ENCODE measurements around the gene PRICKLE2.
"Not testable (repeated sequence)": the region's sequence is repeated elsewhere in the genome, so short reads cannot be mapped to it uniquely, and the experiment has no call there.

The PRICKLE2 gene

GRCh38 chr3:64098670-64099069 is 126.6 kb downstream of the PRICKLE2 start:
- no peak for DNase-seq (ENCODE audit: low read depth)

DNA sequence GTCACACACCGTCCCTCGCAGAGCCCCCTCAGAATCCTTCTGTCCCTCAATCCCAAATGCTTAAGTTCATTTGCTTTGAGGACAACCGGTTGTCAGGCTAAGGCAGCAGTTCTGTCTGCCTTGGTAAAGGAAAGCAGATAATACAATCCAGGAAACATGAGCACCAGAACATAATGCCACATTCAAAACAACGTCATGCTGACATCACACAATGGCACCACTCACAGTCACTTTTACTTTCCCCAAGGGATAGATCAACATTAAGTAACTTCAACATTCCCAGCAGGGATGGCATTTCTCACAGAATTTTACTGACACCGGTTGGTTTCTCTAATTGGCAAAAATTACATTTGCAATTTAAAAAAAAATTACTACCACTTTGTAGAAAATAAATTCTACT is 127.3 kb downstream of the PRICKLE2 start:
- DNase-seq (ENCODE audit: low read depth), result no peak

DNA sequence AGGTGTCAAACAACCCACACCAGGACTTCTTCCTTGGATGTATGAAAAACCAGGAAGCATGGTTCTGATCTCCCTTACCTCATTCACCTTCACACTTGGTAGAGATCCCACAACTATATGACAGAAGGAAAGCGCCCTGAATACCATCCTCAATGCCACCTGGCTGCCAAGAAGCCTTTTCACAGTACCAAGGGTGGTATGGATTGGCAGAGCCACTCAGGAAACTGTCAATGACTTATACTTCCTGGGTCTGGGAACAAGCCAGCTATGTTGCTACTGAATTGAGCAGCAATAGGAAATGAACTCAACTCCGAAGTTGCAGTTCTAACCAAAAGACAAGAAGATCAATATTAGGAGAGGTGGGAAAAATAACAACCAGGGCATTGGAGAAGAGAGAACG is 129.5 kb downstream of the PRICKLE2 start:
- DNase-seq (ENCODE audit: low read depth), result no peak

DNA sequence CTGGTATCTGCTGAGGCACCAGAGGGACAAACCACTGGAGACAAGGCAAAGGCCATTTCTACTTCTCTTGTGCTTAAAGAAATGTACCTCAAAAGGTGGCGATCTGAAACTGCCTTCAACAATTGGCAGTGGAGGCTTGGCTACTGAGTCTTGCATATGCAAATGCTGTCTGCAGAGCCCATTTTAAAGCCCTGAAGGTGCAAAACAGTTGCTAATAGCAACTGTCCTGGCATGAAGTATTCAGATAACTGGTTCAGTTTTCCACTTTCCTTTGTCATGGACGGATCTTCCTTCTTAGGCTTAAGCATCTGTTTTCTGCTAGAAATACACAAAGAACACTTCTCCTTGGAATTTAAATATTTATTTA is 130.6 kb downstream of the PRICKLE2 start:
- DNase-seq (ENCODE audit: low read depth), result no peak

DNA sequence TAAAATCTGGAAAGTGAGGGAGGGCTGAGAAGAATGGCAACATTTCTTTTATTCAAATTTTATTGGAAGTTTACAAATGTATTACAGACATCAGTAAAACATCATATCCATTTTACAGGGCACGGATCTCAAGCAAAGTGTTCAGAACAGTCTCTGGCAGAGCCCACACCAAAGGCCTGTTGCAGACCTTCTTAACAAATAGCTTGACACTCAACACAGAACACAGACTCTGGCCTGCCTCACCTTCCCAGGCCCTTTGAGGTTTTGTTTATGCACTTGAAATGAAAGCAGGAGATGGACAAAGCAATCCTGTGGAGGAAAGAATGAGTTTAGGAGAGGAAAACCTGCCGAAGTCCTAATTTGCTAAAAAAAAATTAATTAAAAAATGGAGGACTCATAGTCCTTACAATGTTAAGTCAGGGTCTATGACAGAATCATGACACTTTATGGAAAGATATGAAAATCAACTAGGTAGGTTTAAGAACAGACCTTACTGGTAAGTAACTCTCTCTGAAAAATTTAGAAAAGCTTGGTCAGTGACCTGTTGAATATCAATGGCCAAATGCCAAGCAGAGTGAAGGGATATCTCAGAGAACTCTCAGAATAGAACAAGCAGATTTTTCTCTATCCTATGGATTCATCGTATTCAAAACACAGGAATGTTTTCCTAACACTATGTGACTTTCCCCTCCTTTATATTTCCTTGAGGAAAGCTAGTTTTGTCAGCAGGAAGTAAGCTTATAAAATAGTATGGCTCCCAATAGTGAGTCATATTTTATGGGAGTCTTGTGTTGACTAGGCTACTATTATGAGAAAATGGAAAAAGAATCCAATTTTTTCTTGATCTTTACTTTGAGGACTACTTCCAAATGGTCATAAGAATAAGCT is 131.2 kb downstream of the PRICKLE2 start:
- DNase-seq (ENCODE audit: low read depth), result no peak

DNA sequence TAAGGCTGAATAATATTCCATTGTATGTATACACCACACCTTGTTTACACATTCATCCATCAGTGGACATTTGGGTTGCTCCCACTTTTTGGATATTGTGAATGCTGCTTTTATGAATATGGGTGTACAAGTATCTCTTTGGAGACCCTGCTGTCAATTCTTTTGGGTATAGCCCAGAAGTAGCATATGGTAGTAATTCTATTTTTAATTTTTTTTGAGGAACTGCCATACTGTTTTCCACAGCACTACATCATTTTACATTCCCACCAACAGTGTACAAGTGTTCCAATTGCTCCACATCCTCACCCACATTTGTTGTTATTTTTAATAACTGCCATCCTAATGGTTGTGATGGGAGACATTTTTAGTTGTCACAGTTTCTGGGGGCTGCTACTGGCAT is 132.1 kb downstream of the PRICKLE2 start:
- DNase-seq (ENCODE audit: low read depth), result no peak

- no peak for DNase-seq (ENCODE audit: low read depth)
These were observed 133.8 kb downstream of the PRICKLE2 start for GRCh38 chr3:64091501-64091900.

DNA sequence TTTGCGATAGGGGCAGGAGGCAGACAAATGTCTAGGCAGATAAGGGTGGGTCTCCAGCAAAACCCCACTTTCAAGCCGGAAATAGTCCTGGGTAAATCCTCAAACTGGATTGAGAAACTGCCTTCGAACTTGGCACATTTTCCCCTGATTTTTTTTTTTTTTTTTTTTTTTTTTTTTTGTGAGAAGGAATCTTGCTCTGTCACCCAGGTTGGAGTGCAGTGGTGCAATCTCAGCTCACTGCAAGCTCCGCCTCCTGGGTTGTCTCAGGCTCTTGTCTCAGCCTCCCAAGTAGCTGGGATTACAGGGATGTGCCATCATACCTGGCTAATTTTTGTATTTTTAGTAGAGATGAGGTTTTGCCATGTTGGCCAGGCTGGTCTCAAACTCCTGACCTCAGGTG is 135.9 kb downstream of the PRICKLE2 start:
- not testable (repeated sequence) for DNase-seq (ENCODE audit: low read depth)

- no peak for DNase-seq (ENCODE audit: low read depth)
These were observed 136.7 kb downstream of the PRICKLE2 start for GRCh38 chr3:64088408-64089205.

DNA sequence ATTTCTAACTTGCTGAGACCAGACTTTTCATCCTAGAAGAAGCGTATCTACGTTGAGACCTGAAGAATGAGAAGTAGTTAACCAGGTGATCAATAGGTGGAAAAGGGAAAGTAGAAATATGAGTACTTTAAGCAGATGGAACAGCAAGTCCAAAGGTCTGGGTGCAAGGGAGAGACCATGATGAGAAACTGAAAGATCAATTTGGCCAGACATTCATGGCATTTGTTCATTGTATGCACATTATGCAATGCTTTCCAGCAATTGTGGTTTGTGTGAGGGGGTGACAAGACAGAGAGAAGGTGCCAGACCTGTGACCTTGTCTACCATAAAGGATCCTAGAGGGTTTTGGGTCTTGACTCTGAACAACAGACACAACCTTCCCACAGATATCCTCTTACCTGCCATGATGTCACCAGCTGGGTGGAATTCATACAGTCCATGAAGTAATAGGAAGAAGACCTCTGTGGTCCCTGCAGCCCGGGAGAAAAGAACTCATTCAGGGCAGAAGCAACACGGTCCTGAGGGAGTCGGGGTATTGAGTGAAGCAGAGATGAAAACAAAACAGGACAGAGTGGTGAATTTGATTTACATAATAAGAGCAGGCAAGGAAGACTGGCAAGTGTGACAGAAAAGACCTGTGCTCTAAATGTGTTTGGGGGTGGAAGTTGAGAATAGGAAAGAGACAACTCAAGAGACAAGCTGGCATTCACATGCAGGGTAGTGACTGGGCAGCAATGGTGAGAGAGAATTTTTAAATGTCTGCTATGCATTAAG is 138.6 kb downstream of the PRICKLE2 start:
- no peak for DNase-seq (ENCODE audit: low read depth)

DNA sequence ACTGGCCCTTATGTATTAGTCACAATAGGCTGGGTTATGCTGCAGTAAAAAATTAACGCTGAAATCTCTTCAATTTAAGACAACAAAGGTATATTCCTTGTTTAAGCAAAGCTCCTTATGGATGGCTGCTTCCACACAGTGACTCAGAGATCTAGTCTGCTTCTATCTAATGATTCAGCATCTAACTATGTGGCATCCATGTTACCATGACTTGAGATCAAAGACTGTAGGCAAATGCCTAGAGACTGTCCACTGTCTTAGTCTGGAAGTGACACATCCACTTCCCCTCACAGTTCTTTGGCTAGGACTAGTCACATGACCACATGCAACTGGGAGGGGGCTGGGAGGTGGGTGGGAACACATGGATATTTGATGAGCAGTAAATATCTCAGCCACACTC is 140.6 kb downstream of the PRICKLE2 start:
- DNase-seq (ENCODE audit: low read depth), result no peak

DNA sequence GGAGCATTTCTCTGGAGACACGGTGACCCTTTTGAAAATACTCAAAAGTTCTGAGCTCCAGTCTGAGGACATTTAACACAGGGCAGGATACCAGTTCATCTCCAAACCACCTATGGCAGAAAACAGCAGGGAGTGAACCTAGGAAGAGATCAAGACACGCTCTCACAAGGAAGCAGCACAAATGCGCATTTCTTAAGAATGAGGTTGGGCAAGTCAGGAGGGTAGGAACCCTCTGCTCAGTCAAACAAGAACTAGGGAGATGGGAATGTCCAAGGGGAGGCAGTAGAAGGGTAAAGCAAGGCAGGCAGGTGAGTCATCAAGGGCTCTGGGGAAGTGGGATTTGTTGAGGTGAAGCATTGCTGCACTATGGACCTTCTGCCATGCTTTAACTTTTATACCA is 141.7 kb downstream of the PRICKLE2 start:
- no peak for DNase-seq (ENCODE audit: low read depth)

- no peak for DNase-seq (ENCODE audit: low read depth)
These were observed 142.2 kb downstream of the PRICKLE2 start for GRCh38 chr3:64082961-64083541.

DNA sequence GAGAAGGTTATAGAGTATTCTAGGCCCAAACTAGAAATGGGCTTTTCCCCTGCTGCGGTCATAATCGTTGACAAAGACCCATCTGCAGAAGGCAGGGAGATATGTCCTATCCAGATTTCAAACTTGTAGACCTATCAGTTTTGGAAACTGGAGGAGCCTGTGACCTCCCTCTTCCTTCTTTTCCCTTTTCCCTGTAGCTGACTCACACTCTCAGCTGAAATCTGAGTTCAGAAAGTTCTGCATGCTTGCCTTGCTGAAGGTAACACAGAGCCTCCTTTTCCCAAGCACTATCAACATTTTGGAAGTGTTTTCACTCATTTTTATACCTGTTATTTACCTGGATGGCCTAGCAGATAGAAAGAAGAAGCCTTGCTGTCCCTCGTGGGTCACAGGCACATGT is 142.9 kb downstream of the PRICKLE2 start:
- DNase-seq (ENCODE audit: low read depth), result no peak

GRCh38 chr3:64081235-64081630 is 144.0 kb downstream of the PRICKLE2 start:
- no peak for DNase-seq (ENCODE audit: low read depth)

DNA sequence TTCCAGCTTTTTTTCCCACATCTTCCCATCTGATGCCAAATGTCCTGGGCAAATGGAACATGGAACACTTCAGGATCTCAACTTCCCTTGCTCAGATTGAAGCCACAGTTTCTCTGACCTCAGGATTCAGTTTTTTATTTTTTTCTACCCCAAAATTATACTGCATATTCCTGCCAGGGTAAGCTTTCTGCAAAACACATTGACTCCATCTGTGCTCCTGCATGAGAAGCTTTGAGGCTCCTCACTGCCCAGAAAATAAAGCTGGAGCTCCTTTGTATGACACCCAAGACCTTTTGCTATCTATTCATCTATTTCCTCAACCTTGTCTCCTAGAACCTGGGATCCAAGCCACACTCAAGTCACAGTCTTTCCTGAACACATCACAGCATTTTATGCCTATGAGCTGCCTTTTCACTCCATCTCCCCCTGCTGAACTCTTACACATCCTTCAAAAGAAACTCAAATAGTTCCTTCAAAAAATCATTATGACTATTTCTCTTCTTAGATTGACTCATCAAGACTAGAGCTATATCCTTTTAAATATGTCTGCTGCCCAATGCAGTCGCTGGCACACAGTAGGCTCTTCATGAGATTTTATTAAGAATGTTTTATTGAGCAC is 144.5 kb downstream of the PRICKLE2 start:
- DNase-seq (ENCODE audit: low read depth), result no peak

GRCh38 chr3:64079369-64080150 is 145.7 kb downstream of the PRICKLE2 start:
- no peak for DNase-seq (ENCODE audit: low read depth)

DNA sequence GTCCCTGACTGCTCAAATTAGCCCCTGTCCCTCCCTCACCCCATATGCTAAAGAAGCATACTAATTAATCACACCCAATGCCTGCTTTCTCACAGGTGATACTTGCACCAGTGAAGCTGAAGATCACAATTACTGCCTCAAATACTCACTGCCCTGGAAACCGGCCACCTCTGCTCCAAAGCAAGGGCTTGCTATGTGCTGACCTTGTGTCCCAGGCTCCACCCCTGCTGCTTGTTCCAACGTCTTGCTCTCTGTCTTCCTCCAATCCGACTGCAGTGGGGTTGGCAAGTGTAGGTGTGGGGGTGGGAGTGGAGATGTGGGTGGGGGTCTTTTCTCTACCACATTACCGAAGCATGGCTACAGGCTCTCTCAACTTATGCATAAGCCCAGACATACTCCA is 146.3 kb downstream of the PRICKLE2 start:
- no peak for DNase-seq (ENCODE audit: low read depth)

- DNase-seq (ENCODE audit: low read depth), result no peak
These were observed 150.2 kb downstream of the PRICKLE2 start for GRCh38 chr3:64074895-64075679.

DNA sequence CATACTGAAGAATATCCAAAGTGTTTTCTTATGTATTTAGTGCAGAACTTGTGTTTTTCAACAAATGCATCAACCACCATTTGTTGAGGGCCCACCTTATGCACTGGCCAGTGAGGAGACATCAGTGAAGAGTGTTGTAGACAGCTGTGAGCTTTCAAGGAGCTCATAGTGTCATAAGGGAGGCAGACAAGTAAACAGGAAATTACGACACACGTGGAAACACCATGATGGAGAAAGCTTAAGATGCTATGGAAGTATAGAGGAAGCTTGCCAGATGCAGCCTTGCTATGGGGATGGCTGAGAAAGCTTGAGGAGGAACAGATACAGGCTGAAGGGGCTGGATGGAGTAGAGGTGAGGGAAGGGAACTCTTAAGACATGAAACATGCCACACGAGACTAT is 151.2 kb downstream of the PRICKLE2 start:
- no peak for DNase-seq (ENCODE audit: low read depth)

Measured in stimulated activated CD8-positive, alpha-beta memory T cell treated with anti-CD3 and anti-CD28 coated beads, Interleukin-7, amount 100 ng/mL, for 24 hours (primary cell).